IMR-90 (cell line): ENCODE data around the gene TLNRD1. TPM values are rescaled to one million over a fixed set of nuclear protein-coding genes. Genes with fewer than 3 reads are reported as not detected.

Experiments used
- ATAC-seq: fragments of 200-7000 bp; cut with Tn5 transposase; 2 replicates; pipeline ENCODE4 v1.9.1; 2020; ENCODE audit warnings: low read depth, mild to moderate bottlenecking, moderate library complexity
- BruUV-seq: library from RNA; stranded (reverse); fragments of 400-500 nt; replicated peaks from 2 replicates; lab custom pipeline; 2021; lab: Mats Ljungman, UMichigan
- CTCF ChIA-PET: fragments of 300-600 bp; formaldehyde crosslinking; extraction: SDS; loops from one replicate; lab custom pipeline; 2021; ENCODE audit warnings: antibody characterized with exemption; lab: Yijun Ruan, JAX
- POLR2A ChIA-PET: fragments of 300-600 bp; sonication (Branson Sonifier 250); formaldehyde crosslinking; loops from one replicate; lab custom pipeline; 2022; ENCODE audit warnings: antibody characterized with exemption; ENCODE audit not compliant: unreplicated experiment; lab: Charles Lee
- DNase-seq: peaks from one replicate; pipeline ENCODE4 v3.0.0; 2013
- H2AFZ ChIP-seq: replicated peaks from 2 replicates; pipeline ENCODE3; 2013; ENCODE audit warnings: low read length, mild to moderate bottlenecking; ENCODE audit not compliant: poor library complexity
- H2AK5ac ChIP-seq: 2 replicates; pipeline ENCODE4 v1.6.1; 2013; ENCODE audit warnings: low read depth, low read length, inconsistent platforms
- H2AK9ac ChIP-seq: replicated peaks from 2 replicates; pipeline ENCODE3; 2013; ENCODE audit warnings: mild to moderate bottlenecking, low read depth, low read length, moderate library complexity; ENCODE audit not compliant: poor library complexity
- H2BK120ac ChIP-seq: 2 replicates; pipeline ENCODE4 v1.6.1; 2013; ENCODE audit warnings: low read depth, low read length, inconsistent platforms
- H2BK15ac ChIP-seq: 3 replicates; pipeline ENCODE4 v1.6.1; 2013; ENCODE audit warnings: low read depth, low read length, inconsistent platforms
- H2BK20ac ChIP-seq: 2 replicates; pipeline ENCODE4 v1.6.1; 2013; ENCODE audit warnings: low read depth, mild to moderate bottlenecking, inconsistent platforms, low read length, moderate library complexity
- H2BK5ac ChIP-seq: 2 replicates; pipeline ENCODE4 v1.6.1; 2013; ENCODE audit warnings: mild to moderate bottlenecking, low read depth, low read length, inconsistent platforms; ENCODE audit not compliant: poor library complexity, severe bottlenecking
- H3K14ac ChIP-seq: replicated peaks from 2 replicates; pipeline ENCODE4 v1.6.1; 2013; ENCODE audit warnings: low read depth, low read length, inconsistent platforms
- H3K18ac ChIP-seq: 2 replicates; pipeline ENCODE4 v1.6.1; 2013; ENCODE audit warnings: low read depth, low read length, control low read depth
- H3K23ac ChIP-seq: 2 replicates; pipeline ENCODE4 v1.6.1; 2013; ENCODE audit warnings: low read depth, low read length, inconsistent platforms
- H3K27ac ChIP-seq: 2 replicates; pipeline ENCODE4 v1.5.1; 2013; ENCODE audit warnings: mild to moderate bottlenecking, control low read depth, low read length; ENCODE audit not compliant: insufficient read depth
- H3K27me3 ChIP-seq: 2 replicates; pipeline ENCODE4 v1.6.1; 2013; ENCODE audit warnings: low read length; ENCODE audit not compliant: control insufficient read depth, insufficient read depth
- H3K36me3 ChIP-seq: 2 replicates; pipeline ENCODE4 v1.6.1; 2013; ENCODE audit warnings: low read length, mixed read lengths; ENCODE audit not compliant: control insufficient read depth, insufficient read depth
- H3K4ac ChIP-seq: 2 replicates; pipeline ENCODE4 v1.6.1; 2013; ENCODE audit warnings: low read depth, low read length, inconsistent platforms
- H3K4me1 ChIP-seq: 2 replicates; pipeline ENCODE4 v1.6.1; 2013; ENCODE audit warnings: low read length, mixed read lengths; ENCODE audit not compliant: control insufficient read depth, insufficient read depth
- H3K4me2 ChIP-seq: 2 replicates; pipeline ENCODE4 v1.6.1; 2013; ENCODE audit warnings: low read depth, mild to moderate bottlenecking, control low read depth, low read length, moderate library complexity
- H3K4me3 ChIP-seq: 2 replicates; pipeline ENCODE4 v1.5.1; 2013; ENCODE audit warnings: low read depth, mild to moderate bottlenecking, control low read depth, low read length, moderate library complexity; ENCODE audit not compliant: insufficient read depth
- H3K56ac ChIP-seq: 2 replicates; pipeline ENCODE4 v1.6.1; 2013; ENCODE audit warnings: low read length, inconsistent platforms; ENCODE audit not compliant: insufficient read depth; ENCODE audit errors: extremely low read depth
- H3K79me1 ChIP-seq, 2 experiments: 2 replicates each; pipeline ENCODE4 v1.6.1; 2013; ENCODE audit warnings: low read length in 2 of 2, inconsistent platforms in 1 of 2, low read depth in 1 of 2
- H3K9ac ChIP-seq: 2 replicates; pipeline ENCODE4 v1.6.1; 2013; ENCODE audit warnings: low read depth, low read length, control low read depth
- H3K9me1 ChIP-seq: 2 replicates; pipeline ENCODE4 v1.6.1; 2013; ENCODE audit warnings: low read length, inconsistent platforms; ENCODE audit not compliant: insufficient read depth
- H3K9me3 ChIP-seq: 2 replicates; pipeline ENCODE4 v1.6.1; 2013; ENCODE audit warnings: low read length; ENCODE audit not compliant: control insufficient read depth, insufficient read depth
- H4K20me1 ChIP-seq: 2 replicates; pipeline ENCODE4 v1.6.1; 2013; ENCODE audit warnings: low read length, inconsistent platforms; ENCODE audit not compliant: insufficient read depth
- H4K5ac ChIP-seq: 2 replicates; pipeline ENCODE4 v1.6.1; 2013; ENCODE audit warnings: mild to moderate bottlenecking, low read depth, low read length, control low read depth
- H4K8ac ChIP-seq, 2 experiments: 2 replicates each; pipeline ENCODE4 v1.6.1; 2013; ENCODE audit warnings: low read depth in 2 of 2, low read length in 2 of 2, control low read depth in 1 of 2, inconsistent platforms in 1 of 2
- H4K91ac ChIP-seq: 2 replicates; pipeline ENCODE4 v1.6.1; 2013; ENCODE audit warnings: low read depth, low read length, inconsistent platforms; ENCODE audit not compliant: insufficient read depth
- CEBPB ChIP-seq: IDR thresholded peaks from 2 replicates; pipeline ENCODE4 v1.6.1; 2012; ENCODE audit warnings: low read depth, low read length, improper control_type of control experiment
- MAZ ChIP-seq: IDR thresholded peaks from 2 replicates; pipeline ENCODE4 v1.6.1; 2012; ENCODE audit warnings: low read depth, mild to moderate bottlenecking, low read length, improper control_type of control experiment, moderate library complexity, borderline replicate concordance
- MXI1 ChIP-seq: IDR thresholded peaks from 2 replicates; pipeline ENCODE4 v1.6.1; 2012; ENCODE audit warnings: low read depth, mild to moderate bottlenecking, low read length, moderate library complexity, borderline replicate concordance
- NFE2L2 ChIP-seq: fragments of 150-350 bp; IDR thresholded peaks from 2 replicates; pipeline ENCODE4 v1.6.1; 2016; ENCODE audit warnings: low read depth, mild to moderate bottlenecking, low read length
- WGBS, 2 experiments: methylation state at CpG; one replicate each; pipeline versions ENCODE4 v1.1.5 to v1.1.7; 2013; ENCODE audit warnings: missing lambda C conversion rate in 2 of 2; ENCODE audit not compliant: insufficient read length in 1 of 2; ENCODE audit errors: extremely low coverage in 2 of 2; 5-methylcytosine and 5-hydroxymethylcytosine counted together
- dilution Hi-C: fragments of 300-500 bp; cut with HindIII; formaldehyde crosslinking; loops from one replicate; pipeline ENCODE4 v1.14.3; 2018; ENCODE audit warnings: low sequenced_read_pairs; ENCODE audit not compliant: unreplicated experiment
- in situ Hi-C: fragments of 300-500 bp; cut with MboI; formaldehyde crosslinking; loops from 3 replicates; pipeline ENCODE4 v1.14.3; 2019; ENCODE audit warnings: low sequenced_read_pairs, inconsistent platforms, mixed read lengths
- intact Hi-C: fragments of 100-400 bp; cut with micrococcal nuclease; formaldehyde crosslinking; loops from 2 replicates; pipeline ENCODE4 v1.10.0; 2022
- polyA plus RNA-seq, 3 experiments: library from polyadenylated mRNA; depleted of rRNA; stranded (reverse); fragments of >200 nt; gene quantifications; 2 replicates each; pipeline ENCODE4 v1.2.3, GENCODE V29; 2012; ENCODE audit warnings: low replicate concordance in 1 of 3
- total RNA-seq: library from RNA; depleted of rRNA; stranded (reverse); fragments of >200 nt; gene quantifications from 2 replicates; pipeline ENCODE4 v1.2.3, GENCODE V29; 2012
- TF ChIP-seq, protein P1 (sequence below): fragments of 150-350 bp; IDR thresholded peaks from 2 replicates; pipeline ENCODE4 v1.6.1; 2017; ENCODE audit warnings: mild to moderate bottlenecking, antibody characterized with exemption, low read length, low read depth

TLNRD1 gene
- total and polyA plus RNA-seq, 2 of the 4 experiments (the other 2 are of a cell fraction) = 2.2 to 6.8 TPM

DNA sequence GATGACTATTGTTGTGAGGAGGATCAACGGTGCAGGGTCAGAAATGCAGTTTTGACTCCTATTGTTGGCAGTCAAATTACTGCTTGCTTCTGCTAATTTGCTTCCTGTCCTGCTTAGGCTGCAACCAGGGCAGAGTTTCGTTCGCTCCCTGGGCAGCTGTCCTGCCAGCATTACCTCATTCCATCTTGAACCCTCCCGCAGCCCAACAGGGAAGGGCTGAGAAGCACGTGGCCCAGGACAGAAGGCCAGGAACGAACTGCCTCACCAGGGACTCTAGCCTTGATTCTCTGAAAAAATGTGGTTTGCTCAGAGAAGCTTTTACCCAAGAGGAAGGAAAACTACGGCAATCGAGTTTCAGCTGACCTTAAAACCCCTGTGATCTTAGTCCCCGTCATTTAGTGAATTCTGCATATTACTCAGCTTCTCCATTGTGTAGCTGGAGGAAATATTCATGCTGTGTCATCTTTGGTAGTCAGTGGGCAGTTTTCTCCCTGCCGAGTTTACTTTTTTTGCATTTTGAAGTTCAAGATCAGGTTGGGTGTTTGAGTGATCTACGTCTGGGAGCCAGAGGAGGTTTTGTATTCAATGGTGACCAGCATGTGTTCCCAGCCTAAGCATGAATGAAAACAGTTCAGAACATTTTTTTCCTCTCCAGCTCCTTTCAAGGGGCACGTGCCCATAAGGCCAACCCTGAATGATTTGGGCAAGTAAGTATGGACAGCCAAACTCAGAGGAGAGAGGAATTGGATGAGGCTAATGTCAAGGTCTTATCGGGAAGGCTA is 23.0 kb downstream of the TLNRD1 start:
- Histone ChIP-seq H3K4me1 (peaks cover 10% of the 10 kb centered on the region; the same call in 1 of the 2 replicates), H3K4ac (peak overlapping the region; percentile 43), H4K5ac (peak overlapping the region; percentile 19; the same call in 1 of the 2 replicates), H2AK5ac (no peak overlapping the region; the same call in 1 of the 2 replicates), H3K9ac (no peak overlapping the region), H4K20me1 (no peaks in the 10 kb centered on the region), H2AFZ (peak overlapping the region; percentile 71), H3K4me2 (no peak overlapping the region), H4K91ac (peak overlapping the region; percentile 19; the same call in 1 of the 2 replicates), H2BK15ac (peak overlapping the region; percentile 7; the same call in 1 of the 3 replicates), H4K8ac (peak overlapping the region in 1 of 2 experiments; percentile 45; a peak in 2 of 4 replicates), H3K79me1 (peaks cover 3 to 5% of the 10 kb centered on the region in 2 experiments; a peak in 1 of 4 replicates), H3K23ac (no peak overlapping the region), H3K56ac (no peak overlapping the region), H2BK20ac (peak overlapping the region; percentile 37), H3K18ac (peak overlapping the region; percentile 11; the same call in 1 of the 2 replicates), H3K4me3 (no peak overlapping the region), H3K27ac (no peak overlapping the region), H2BK5ac (peak overlapping the region; percentile 53), H3K9me1 (peaks cover 11% of the 10 kb centered on the region), H2AK9ac (peak overlapping the region; percentile 12), H3K9me3 (no peaks in the 10 kb centered on the region), H3K36me3 (no peaks in the 10 kb centered on the region), H2BK120ac (peak overlapping the region; percentile 72; the same call in 1 of the 2 replicates), H3K14ac (peak overlapping the region; percentile 16), H3K27me3 (no peaks in the 10 kb centered on the region)
- in situ Hi-C loops = no loop called here
- ChIA-PET CTCF (no interaction called here), POLR2A (no interaction called here)
- TF ChIP-seq MXI1 (no peak), NFE2L2 (peak; percentile 57; the same call in 1 of the 2 replicates), CEBPB (no peak), MAZ (no peak)
- TF ChIP-seq, protein P1, sequence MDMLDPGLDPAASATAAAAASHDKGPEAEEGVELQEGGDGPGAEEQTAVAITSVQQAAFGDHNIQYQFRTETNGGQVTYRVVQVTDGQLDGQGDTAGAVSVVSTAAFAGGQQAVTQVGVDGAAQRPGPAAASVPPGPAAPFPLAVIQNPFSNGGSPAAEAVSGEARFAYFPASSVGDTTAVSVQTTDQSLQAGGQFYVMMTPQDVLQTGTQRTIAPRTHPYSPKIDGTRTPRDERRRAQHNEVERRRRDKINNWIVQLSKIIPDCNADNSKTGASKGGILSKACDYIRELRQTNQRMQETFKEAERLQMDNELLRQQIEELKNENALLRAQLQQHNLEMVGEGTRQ = peak; percentile 54; the same call in 1 of the 2 replicates
- WGBS, 2 experiments = 83% methylated on average over 4 of the region's 13 CpGs; no CpG with 5 or more reads in 1 of the 2 experiments
- peak; percentile 21; the same call in 1 of the 2 replicates for ATAC-seq
- no TSS peak for BruUV-seq
- dilution Hi-C loops = no loop called here
- DNase-seq = peak; percentile 66
- intact Hi-C loops = no loop called here
